GM18909 (cell line): Measurements from ENCODE around the gene TSC22D2.
A peak's percentile ranks its signal among the peaks of the same experiment; 100 is the strongest.

Source experiments
- ATAC-seq: cut with Tn5 transposase; IDR thresholded peaks from one replicate; pipeline ENCODE4 v1.9.1; 2021; ENCODE audit warnings: mild to moderate bottlenecking; ENCODE audit not compliant: unreplicated experiment, poor library complexity

TSC22D2 gene

GRCh38 chr3:150408221-150409124 lies at the start of gene TSC22D2:
TSS of gene TSC22D2 (plus strand) at chr3:150408298. CDS start at chr3:150409351, 1,053 bp downstream.
- peak; percentile 72 for ATAC-seq

GRCh38 chr3:150359381-150359780 lies 48.7 kb upstream of the TSC22D2 start:
- no peak for ATAC-seq

- no peak for ATAC-seq
Observed at GRCh38 chr3:150360966-150361365, 47.1 kb upstream of the TSC22D2 start.

GRCh38 chr3:150362515-150363302 lies 45.4 kb upstream of the TSC22D2 start:
- ATAC-seq: no peak

- ATAC-seq: no peak
Observed at GRCh38 chr3:150363420-150363819, 44.7 kb upstream of the TSC22D2 start.

GRCh38 chr3:150365132-150365604 lies 42.9 kb upstream of the TSC22D2 start:
- ATAC-seq: peak; percentile 68

GRCh38 chr3:150367757-150368156 lies 40.3 kb upstream of the TSC22D2 start:
- no peak for ATAC-seq

- no peak for ATAC-seq
Observed at GRCh38 chr3:150370122-150370602, 37.9 kb upstream of the TSC22D2 start.

GRCh38 chr3:150370999-150371398 lies 37.1 kb upstream of the TSC22D2 start:
- no peak for ATAC-seq

- ATAC-seq: no peak
Observed at GRCh38 chr3:150371741-150372254, 36.3 kb upstream of the TSC22D2 start.

- ATAC-seq: peak; percentile 34
Observed at GRCh38 chr3:150372320-150372719, 35.8 kb upstream of the TSC22D2 start.

GRCh38 chr3:150372722-150373121 lies 35.4 kb upstream of the TSC22D2 start:
- ATAC-seq: peak; percentile 46

- ATAC-seq: no peak
Observed at GRCh38 chr3:150373234-150373875, 34.7 kb upstream of the TSC22D2 start.

- ATAC-seq: no peak
Observed at GRCh38 chr3:150374975-150375374, 33.1 kb upstream of the TSC22D2 start.

- no peak for ATAC-seq
Observed at GRCh38 chr3:150376001-150376848, 31.9 kb upstream of the TSC22D2 start.

GRCh38 chr3:150377601-150378300 lies 30.3 kb upstream of the TSC22D2 start:
- no peak for ATAC-seq

- no peak for ATAC-seq
Observed at GRCh38 chr3:150378301-150378748, 29.8 kb upstream of the TSC22D2 start.

GRCh38 chr3:150379469-150379868 lies 28.6 kb upstream of the TSC22D2 start:
- no peak for ATAC-seq
